GM21447 (cell line): ENCODE measurements around the gene ENPP5.

Experiments
- ATAC-seq: cut with Tn5 transposase; IDR thresholded peaks from one replicate; pipeline ENCODE4 v1.9.1; 2021; ENCODE audit not compliant: unreplicated experiment

ENPP5 gene

GRCh38 chr6:46113370-46113769 lies 57.4 kb downstream of the ENPP5 start:
- no peak for ATAC-seq
